Stimulated activated CD4-positive, alpha-beta T cell treated with anti-CD3 and anti-CD28 coated beads, Interleukin-4, amount 100 ng/mL, for 48 hours (primary cell): ENCODE measurements around the gene SGSM2.

Source experiments
- DNase-seq, 2 donors: peaks; one replicate each; pipeline ENCODE4 v3.0.0-alpha.2; 2020; ENCODE audit warnings: low read depth in 2 of 2

SGSM2 gene

GRCh38 chr17:2421315-2422147 is 84.2 kb downstream of the SGSM2 start:
- no peak for DNase-seq

GRCh38 chr17:2423271-2423670 is 86.0 kb downstream of the SGSM2 start:
- DNase-seq = no peak

GRCh38 chr17:2427215-2427614 is 89.9 kb downstream of the SGSM2 start:
- DNase-seq = no peak

- DNase-seq = no peak
Observed at GRCh38 chr17:2427910-2428309, 90.6 kb downstream of the SGSM2 start.
